HCT116 (cell line): Measurements from ENCODE around the gene WNT9A. TPM values are rescaled to one million over a fixed set of nuclear protein-coding genes. Genes with fewer than 3 reads are reported as not detected.
A peak's percentile ranks its signal among the peaks of the same experiment; 100 is the strongest.

ENCODE experiments used
- ATAC-seq: fragments of 200-7000 bp; cut with Tn5 transposase; 2 replicates; pipeline ENCODE4 v1.9.1; 2020; ENCODE audit warnings: mild to moderate bottlenecking, moderate library complexity
- BruUV-seq: library from RNA; stranded (reverse); fragments of 400-500 nt; replicated peaks from 2 replicates; lab custom pipeline; 2021; lab: Mats Ljungman, UMichigan
- CTCF ChIA-PET: fragments of 300-600 bp; sonication (Branson Sonifier 250); formaldehyde crosslinking; loops from one replicate; lab custom pipeline; 2021; ENCODE audit warnings: antibody characterized with exemption; lab: Charles Lee
- POLR2A ChIA-PET: fragments of 300-600, 350-600 bp; sonication (Branson Sonifier 250); formaldehyde crosslinking; loops from one replicate; lab custom pipeline; 2021; ENCODE audit warnings: antibody characterized with exemption; lab: Charles Lee
- RAD21 ChIA-PET, 2 experiments: fragments of 300-600 bp; sonication (Branson Sonifier 250); formaldehyde crosslinking; loops; one replicate each; lab custom pipeline; 2023; ENCODE audit warnings: low total read pairs in 2 of 2; ENCODE audit not compliant: uncharacterized antibody in 2 of 2, unreplicated experiment in 2 of 2, low non-redundant PET in 1 of 2; lab: Charles Lee
- DNase-seq: peaks from one replicate; pipeline ENCODE4 v3.0.0-alpha.2; 2010; ENCODE audit warnings: low read depth, low spot score
- H2AFZ ChIP-seq: fragments of 200-600 bp; shearing (Covaris generic), sonication (generic); 2 replicates; pipeline ENCODE4 v1.6.1; 2017; ENCODE audit warnings: low read depth, mixed run types, mixed read lengths, antibody characterized with exemption, low read length; ENCODE audit not compliant: poor library complexity, severe bottlenecking
- H3K27ac ChIP-seq: 2 replicates; pipeline ENCODE4 v1.5.1; 2012; ENCODE audit warnings: low read depth, low read length
- H3K27me3 ChIP-seq: fragments of 200-600 bp; sonication (generic); 2 replicates; pipeline ENCODE4 v1.6.1; 2016; ENCODE audit warnings: mixed run types, low read length, mixed read lengths; ENCODE audit not compliant: insufficient read depth
- H3K36me3 ChIP-seq, 2 experiments: fragments of 200-500 bp in 1 of 2; fragments of 200-600 bp in 1 of 2; sonication (Bioruptor generic) in 1 of 2; sonication (generic) in 1 of 2; 2 replicates each; pipeline versions ENCODE4 v1.5.1 to v1.6.1; 2014 to 2016; ENCODE audit warnings: low read length in 2 of 2, inconsistent platforms in 1 of 2, mixed read lengths in 1 of 2, mixed run types in 1 of 2; ENCODE audit not compliant: insufficient read depth in 2 of 2, control insufficient read depth in 1 of 2
- H3K4me1 ChIP-seq, 2 experiments: fragments of 200-600 bp in 1 of 2; sonication (generic) in 1 of 2; 2 replicates each; pipeline versions ENCODE4 v1.5.1 to v1.6.1; 2012 to 2017; ENCODE audit warnings: low read length in 2 of 2, inconsistent platforms in 1 of 2, mild to moderate bottlenecking in 1 of 2, mixed read lengths in 1 of 2, mixed run types in 1 of 2, moderate library complexity in 1 of 2; ENCODE audit not compliant: insufficient read depth in 2 of 2, control insufficient read depth in 1 of 2
- H3K4me2 ChIP-seq: fragments of 200-600 bp; sonication (generic); 2 replicates; pipeline ENCODE4 v1.6.1; 2017; ENCODE audit warnings: mixed run types, low read length, mixed read lengths
- H3K4me3 ChIP-seq, 2 experiments: fragments of 200-600 bp in 1 of 2; sonication (generic) in 1 of 2; replicated peaks in 1 of 2; 2 replicates each; pipeline ENCODE4 v1.5.1; 2011 to 2016; ENCODE audit warnings: low read length in 2 of 2, control low read depth in 1 of 2, low read depth in 1 of 2, mild to moderate bottlenecking in 1 of 2, mixed read lengths in 1 of 2, mixed run types in 1 of 2
- H3K79me2 ChIP-seq: fragments of 200-600 bp; sonication (generic); 2 replicates; pipeline ENCODE4 v1.6.1; 2017; ENCODE audit warnings: mild to moderate bottlenecking, mixed run types, low read length, moderate library complexity, mixed read lengths; ENCODE audit not compliant: insufficient read depth
- H3K9ac ChIP-seq: fragments of 200-600 bp; sonication (generic); 2 replicates; pipeline ENCODE4 v1.6.1; 2016; ENCODE audit warnings: low read length, mixed read lengths
- H3K9me2 ChIP-seq: fragments of 200-600 bp; sonication (generic), shearing (Covaris generic); 2 replicates; pipeline ENCODE4 v1.6.1; 2017; ENCODE audit warnings: mixed run types, mild to moderate bottlenecking, moderate library complexity; ENCODE audit not compliant: insufficient read depth
- H3K9me3 ChIP-seq, 2 experiments: fragments of 200-500 bp in 1 of 2; fragments of 200-600 bp in 1 of 2; sonication (Bioruptor generic) in 1 of 2; sonication (generic) in 1 of 2; 2 replicates each; pipeline ENCODE4 v1.6.1; 2014 to 2017; ENCODE audit warnings: low read length in 2 of 2, mixed read lengths in 2 of 2, inconsistent platforms in 1 of 2, low read depth in 1 of 2, mild to moderate bottlenecking in 1 of 2, mixed run types in 1 of 2, moderate library complexity in 1 of 2; ENCODE audit not compliant: control insufficient read depth in 1 of 2, insufficient read depth in 1 of 2
- H4K20me1 ChIP-seq: fragments of 200-600 bp; sonication (generic), shearing (Covaris generic); 2 replicates; pipeline ENCODE4 v1.6.1; 2017; ENCODE audit warnings: mixed run types, mild to moderate bottlenecking, moderate library complexity; ENCODE audit not compliant: insufficient read depth
- CEBPB ChIP-seq: IDR thresholded peaks from 2 replicates; pipeline ENCODE4 v1.6.1; 2012; ENCODE audit warnings: low read depth
- CTCF ChIP-seq, 3 experiments: fragments of 200-600 bp in 1 of 3; sonication (generic) in 1 of 3; IDR thresholded peaks in 2 of 3; conservative IDR thresholded peaks in 1 of 3; 2 replicates each; pipeline ENCODE4 v1.5.1; 2012 to 2017; ENCODE audit warnings: low read depth in 2 of 3, low read length in 2 of 3, antibody characterized with exemption in 1 of 3, borderline replicate concordance in 1 of 3, control low read depth in 1 of 3, mild to moderate bottlenecking in 1 of 3, mixed read lengths in 1 of 3, mixed run types in 1 of 3, moderate library complexity in 1 of 3; ENCODE audit not compliant: insufficient read depth in 1 of 3
- EZH2 ChIP-seq: fragments of 200-600 bp; sonication (generic); IDR thresholded peaks from 2 replicates; pipeline ENCODE4 v1.6.1; 2017; ENCODE audit warnings: antibody characterized with exemption, mixed run types
- EZH2phosphoT487 ChIP-seq: fragments of 200-600 bp; IDR thresholded peaks from 2 replicates; pipeline ENCODE4 v1.6.1; 2018; ENCODE audit warnings: antibody characterized with exemption, borderline replicate concordance
- JUND ChIP-seq: IDR thresholded peaks from 2 replicates; pipeline ENCODE4 v1.6.1; 2012
- MAX ChIP-seq: IDR thresholded peaks from 2 replicates; pipeline ENCODE4 v1.6.1; 2012
- POLR2AphosphoS5 ChIP-seq: IDR thresholded peaks from 2 replicates; pipeline ENCODE4 v1.6.1; 2011; ENCODE audit warnings: mild to moderate bottlenecking, low read depth, low read length, moderate library complexity
- RAD21 ChIP-seq: IDR thresholded peaks from 2 replicates; pipeline ENCODE4 v1.6.1; 2012; ENCODE audit warnings: low read depth, mild to moderate bottlenecking
- REST ChIP-seq: IDR thresholded peaks from 2 replicates; pipeline ENCODE4 v1.6.1; 2012; ENCODE audit warnings: low read depth
- SP1 ChIP-seq: IDR thresholded peaks from 2 replicates; pipeline ENCODE4 v1.6.1; 2012; ENCODE audit warnings: low read depth
- SRF ChIP-seq: IDR thresholded peaks from 2 replicates; pipeline ENCODE4 v1.6.1; 2012; ENCODE audit warnings: low read depth
- TCF7L2 ChIP-seq: IDR thresholded peaks from 2 replicates; pipeline ENCODE4 v1.7.0; 2011; ENCODE audit warnings: borderline replicate concordance, inconsistent platforms; ENCODE audit not compliant: insufficient read depth, insufficient read length; ENCODE audit errors: extremely low read depth
- YY1 ChIP-seq: IDR thresholded peaks from 2 replicates; pipeline ENCODE4 v1.6.1; 2011; ENCODE audit warnings: low read length, low read depth, moderate library complexity, mild to moderate bottlenecking; ENCODE audit not compliant: insufficient replicate concordance; ENCODE audit errors: extremely low read depth
- ZFX ChIP-seq: fragments of 450-650 bp; IDR thresholded peaks from 2 replicates; pipeline ENCODE4 v1.6.1; 2017
- intact Hi-C: fragments of 100-400 bp; cut with micrococcal nuclease; formaldehyde crosslinking; loops from 2 replicates; pipeline ENCODE4 v1.10.0; 2022
- total RNA-seq: library from RNA; stranded (reverse); gene quantifications from one replicate; pipeline ENCODE4 v1.2.1, GENCODE V29; 2021; ENCODE audit not compliant: unreplicated experiment

The WNT9A gene
- total RNA-seq, 1 experiment from 2014 or later: 5.6 TPM

GRCh38 chr1:227885648-227886502 is 61.9 kb downstream of the WNT9A start:
- H3K9me2 ChIP-seq: no peaks in the 10 kb centered on the region
- H3K4me1 ChIP-seq: peaks cover 10 to 15% of the 10 kb centered on the region in 2 experiments
- H4K20me1 ChIP-seq: no peaks in the 10 kb centered on the region
- ChIA-PET RAD21 (interaction anchor here in 1 of 2 experiments (0.6 kb wide), 1 partner anchor 121 kb away, joined by 3 read pairs; no protein-coding TSS in a partner anchor), POLR2A (no interaction called here), CTCF (no interaction called here)
- H3K27ac ChIP-seq: peak overlapping the region; percentile 54
- H3K27me3 ChIP-seq: no peaks in the 10 kb centered on the region
- peak overlapping the region; percentile 68 for H3K4me2 ChIP-seq
- no peaks in the 10 kb centered on the region for H3K79me2 ChIP-seq
- H3K36me3 ChIP-seq: no peaks in the 10 kb centered on the region
- H3K9me3 ChIP-seq: no peaks in the 10 kb centered on the region
- ATAC-seq (peak; percentile 89), DNase-seq (peak; percentile 49)
- intact Hi-C loops: no loop called here
- no TSS peak for BruUV-seq
- no peak for TF ChIP-seq JUND
- no peak for TF ChIP-seq MAX
- no peak for TF ChIP-seq EZH2phosphoT487
- TF ChIP-seq SP1: no peak
- peak; percentile 73 for TF ChIP-seq YY1
- TF ChIP-seq POLR2AphosphoS5: peak; percentile 62; the same call in 1 of the 2 replicates
- no peak for TF ChIP-seq REST
- TF ChIP-seq ZFX: peak; percentile 32; the same call in 1 of the 2 replicates
- TF ChIP-seq SRF: no peak
- no peak for TF ChIP-seq TCF7L2
- no peak for TF ChIP-seq CEBPB
- no peak for TF ChIP-seq CTCF (IDR thresholded peaks at IDR 0.05 in 2 of 3, conservative IDR thresholded peaks at IDR 0.05 in 1 of 3; ENCODE audit: borderline replicate concordance in 1 of 3, insufficient read depth in 1 of 3, low read depth in 2 of 3, low read length in 2 of 3)
- TF ChIP-seq EZH2: no peak
- TF ChIP-seq RAD21: no peak
- H3K9ac ChIP-seq: peak overlapping the region; percentile 49
- H3K4me3 ChIP-seq: peak overlapping the region in 1 of 2 experiments; percentile 37; a peak in 3 of 4 replicates
- peak overlapping the region; percentile 77 for H2AFZ ChIP-seq
